Cardiac atrium fibroblast (primary cell): ENCODE results near the gene CAT. TPM values are rescaled to one million over a fixed set of nuclear protein-coding genes. Genes with fewer than 3 reads are reported as not detected.

Experiments
- total RNA-seq: library from RNA; depleted of rRNA; stranded (reverse); fragments of >200 nt; gene quantifications from 2 replicates; pipeline ENCODE4 v1.2.3, GENCODE V29; 2015

The CAT gene
- 96.2 and 115 TPM in 2 replicates for total RNA-seq

DNA sequence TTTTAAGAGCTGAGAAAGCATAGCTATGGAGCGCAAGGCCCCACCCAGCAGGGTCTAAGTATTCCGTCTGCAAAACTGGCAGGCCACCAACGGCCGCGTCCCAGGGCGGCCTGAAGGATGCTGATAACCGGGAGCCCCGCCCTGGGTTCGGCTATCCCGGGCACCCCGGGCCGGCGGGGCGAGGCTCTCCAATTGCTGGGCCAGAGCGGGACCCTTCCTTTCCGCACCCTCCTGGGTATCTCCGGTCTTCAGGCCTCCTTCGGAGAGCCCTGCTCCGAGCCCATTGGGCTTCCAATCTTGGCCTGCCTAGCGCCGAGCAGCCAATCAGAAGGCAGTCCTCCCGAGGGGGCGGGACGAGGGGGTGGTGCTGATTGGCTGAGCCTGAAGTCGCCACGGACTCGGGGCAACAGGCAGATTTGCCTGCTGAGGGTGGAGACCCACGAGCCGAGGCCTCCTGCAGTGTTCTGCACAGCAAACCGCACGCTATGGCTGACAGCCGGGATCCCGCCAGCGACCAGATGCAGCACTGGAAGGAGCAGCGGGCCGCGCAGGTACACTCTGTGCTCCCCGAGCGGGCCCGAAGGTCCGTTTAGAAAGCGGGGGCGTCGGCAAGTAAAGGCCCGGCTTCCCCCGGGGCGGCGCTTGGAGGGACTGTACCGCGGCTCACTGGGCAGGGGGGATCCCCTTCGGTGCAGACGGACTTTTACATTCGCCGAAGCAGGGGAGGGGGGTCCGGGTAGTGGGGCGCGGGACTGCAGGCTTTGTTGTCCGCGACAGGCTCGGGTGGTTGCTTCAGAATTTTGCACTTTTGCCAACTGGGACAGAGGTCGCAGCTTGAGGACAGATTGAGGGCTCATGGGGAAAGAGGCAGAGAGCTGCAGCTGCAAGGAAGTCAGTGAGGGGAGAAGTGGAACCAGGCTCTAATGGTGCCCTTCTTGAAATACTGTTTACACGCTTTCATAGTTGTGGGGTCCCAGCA, at the start of gene CAT:
Gene CAT, plus strand, starts transcription at position 406 of the 979 bp plus-strand sequence. Its CDS starts 80 bp downstream, at position 486.

GRCh38 chr11:34513682-34514449, 75.1 kb downstream of the CAT start, which contains the start of gene ELF5:
ELF5 (minus strand) TSS chr11:34513794; CDS start chr11:34505749, 8,045 bp downstream.

Other genes with a start within 250 kb of the CAT start
- 2.3 and 5.7 TPM in 2 replicates for gene ABTB2, start 80.9 kb upstream of the CAT start, total RNA-seq
- not detected in 2 replicates for gene ELF5, start 74.9 kb downstream of the CAT start, total RNA-seq
- gene EHF, start 182.2 kb downstream of the CAT start, total RNA-seq = not detected in 2 replicates